Cardiac muscle cell (in vitro differentiated cells and primary cell): ENCODE results near the gene SMYD3. TPM values are rescaled to one million over a fixed set of nuclear protein-coding genes. Genes with fewer than 3 reads are reported as not detected.

Experiments used
- DNase-seq, 2 donors: peaks; one replicate each; pipeline versions ENCODE4 v3.0.0 to v3.0.0-alpha.2; 2010 to 2017; ENCODE audit warnings: low read depth in 1 of 2, low spot score in 1 of 2
- H3K27ac ChIP-seq: fragments of 200-600 bp; sonication (generic); 2 replicates; pipeline ENCODE4 v1.5.1; 2016
- H3K27me3 ChIP-seq: fragments of 200-600 bp; sonication (generic); 2 replicates; pipeline ENCODE4 v1.6.0; 2016; ENCODE audit warnings: control low read depth
- H3K36me3 ChIP-seq: fragments of 200-600 bp; sonication (generic); 2 replicates; pipeline ENCODE4 v1.5.1; 2016; ENCODE audit warnings: control low read depth
- H3K4me1 ChIP-seq: fragments of 200-600 bp; sonication (generic); 2 replicates; pipeline ENCODE4 v1.8.1; 2017; ENCODE audit warnings: low read depth, mild to moderate bottlenecking, mixed run types
- H3K4me3 ChIP-seq: fragments of 200-600 bp; sonication (generic); 2 replicates; pipeline ENCODE4 v1.5.1; 2016; ENCODE audit warnings: mild to moderate bottlenecking
- H3K9me3 ChIP-seq: fragments of 200-600 bp; sonication (generic); 2 replicates; pipeline ENCODE4 v1.5.1; 2017; ENCODE audit warnings: low read depth, mild to moderate bottlenecking, control low read depth
- polyA plus RNA-seq: library from polyadenylated mRNA; unstranded; fragments of >200 nt; fragmentation: Nextera tagmentation; extraction: Ambion mirVana; gene quantifications from 2 replicates; pipeline ENCODE4 v1.2.1, GENCODE V29; 2016
- total RNA-seq: library from RNA; depleted of rRNA; stranded (reverse); fragments of >200 nt; gene quantifications from 2 replicates; pipeline ENCODE4 v1.2.3, GENCODE V29; 2016
- TF ChIP-seq, protein P1 (sequence below): IDR thresholded peaks from 2 replicates; pipeline ENCODE4 v1.5.1; 2012; ENCODE audit warnings: low read depth, mild to moderate bottlenecking, low read length

Gene SMYD3
- total and polyA plus RNA-seq, 2 experiments from 2014 or later, result 47.2 to 50.8 TPM

- no peaks in the 10 kb centered on the region for H3K36me3 ChIP-seq
- peak; percentile 46 to 82 for DNase-seq
- no peaks in the 10 kb centered on the region for H3K27me3 ChIP-seq
- H3K4me1 ChIP-seq, result peaks cover 10% of the 10 kb centered on the region
- H3K9me3 ChIP-seq, result no peaks in the 10 kb centered on the region
- H3K4me3 ChIP-seq, result no peak overlapping the region
- TF ChIP-seq, protein P1, sequence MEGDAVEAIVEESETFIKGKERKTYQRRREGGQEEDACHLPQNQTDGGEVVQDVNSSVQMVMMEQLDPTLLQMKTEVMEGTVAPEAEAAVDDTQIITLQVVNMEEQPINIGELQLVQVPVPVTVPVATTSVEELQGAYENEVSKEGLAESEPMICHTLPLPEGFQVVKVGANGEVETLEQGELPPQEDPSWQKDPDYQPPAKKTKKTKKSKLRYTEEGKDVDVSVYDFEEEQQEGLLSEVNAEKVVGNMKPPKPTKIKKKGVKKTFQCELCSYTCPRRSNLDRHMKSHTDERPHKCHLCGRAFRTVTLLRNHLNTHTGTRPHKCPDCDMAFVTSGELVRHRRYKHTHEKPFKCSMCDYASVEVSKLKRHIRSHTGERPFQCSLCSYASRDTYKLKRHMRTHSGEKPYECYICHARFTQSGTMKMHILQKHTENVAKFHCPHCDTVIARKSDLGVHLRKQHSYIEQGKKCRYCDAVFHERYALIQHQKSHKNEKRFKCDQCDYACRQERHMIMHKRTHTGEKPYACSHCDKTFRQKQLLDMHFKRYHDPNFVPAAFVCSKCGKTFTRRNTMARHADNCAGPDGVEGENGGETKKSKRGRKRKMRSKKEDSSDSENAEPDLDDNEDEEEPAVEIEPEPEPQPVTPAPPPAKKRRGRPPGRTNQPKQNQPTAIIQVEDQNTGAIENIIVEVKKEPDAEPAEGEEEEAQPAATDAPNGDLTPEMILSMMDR, result no peak
- peak overlapping the region; percentile 7 for H3K27ac ChIP-seq
Measured at GRCh38 chr1:245997471-245998258, 509.4 kb downstream of the SMYD3 start.

DNA sequence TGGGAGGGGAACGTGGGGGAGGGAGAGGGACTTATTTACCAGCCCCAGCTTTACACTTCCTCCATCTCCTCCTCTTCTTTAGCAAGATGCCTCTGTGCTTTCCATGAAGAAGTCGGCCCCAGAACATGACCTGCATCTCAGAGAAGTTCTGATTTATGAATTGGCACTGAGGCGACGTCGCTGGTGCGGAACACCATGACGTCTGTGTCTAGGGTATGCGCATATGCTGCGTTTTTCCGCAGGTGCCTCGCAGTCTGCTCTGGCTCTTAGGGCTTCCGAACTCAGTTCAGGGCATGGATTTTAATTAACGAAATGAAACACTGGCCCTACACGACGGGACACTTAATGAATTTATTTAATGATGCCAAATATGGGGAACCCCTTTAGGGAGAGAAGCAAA lies 510.3 kb downstream of the SMYD3 start:
- no peaks in the 10 kb centered on the region for H3K27me3 ChIP-seq
- no peak overlapping the region for H3K4me3 ChIP-seq
- H3K9me3 ChIP-seq, result no peaks in the 10 kb centered on the region
- no peak for DNase-seq
- TF ChIP-seq, protein P1, result no peak
- H3K36me3 ChIP-seq, result no peaks in the 10 kb centered on the region
- no peak overlapping the region for H3K27ac ChIP-seq
- peaks cover 10% of the 10 kb centered on the region for H3K4me1 ChIP-seq

- peaks cover 19% of the 10 kb centered on the region for H3K4me1 ChIP-seq
- H3K9me3 ChIP-seq, result no peaks in the 10 kb centered on the region
- no peaks in the 10 kb centered on the region for H3K36me3 ChIP-seq
- no peak overlapping the region for H3K4me3 ChIP-seq
- H3K27ac ChIP-seq, result no peak overlapping the region
- DNase-seq, result no peak
- no peaks in the 10 kb centered on the region for H3K27me3 ChIP-seq
- TF ChIP-seq, protein P1, result no peak
Measured at GRCh38 chr1:245995474-245995873, 511.6 kb downstream of the SMYD3 start.

GRCh38 chr1:245991266-245991665 lies 515.8 kb downstream of the SMYD3 start:
- TF ChIP-seq, protein P1, result no peak
- H3K27ac ChIP-seq, result peak overlapping the region; percentile 57
- H3K9me3 ChIP-seq, result no peaks in the 10 kb centered on the region
- no peak overlapping the region for H3K4me3 ChIP-seq
- H3K36me3 ChIP-seq, result no peaks in the 10 kb centered on the region
- no peaks in the 10 kb centered on the region for H3K27me3 ChIP-seq
- peaks cover 12% of the 10 kb centered on the region for H3K4me1 ChIP-seq
- DNase-seq, result peak in 1 of 2 donors; percentile 59

DNA sequence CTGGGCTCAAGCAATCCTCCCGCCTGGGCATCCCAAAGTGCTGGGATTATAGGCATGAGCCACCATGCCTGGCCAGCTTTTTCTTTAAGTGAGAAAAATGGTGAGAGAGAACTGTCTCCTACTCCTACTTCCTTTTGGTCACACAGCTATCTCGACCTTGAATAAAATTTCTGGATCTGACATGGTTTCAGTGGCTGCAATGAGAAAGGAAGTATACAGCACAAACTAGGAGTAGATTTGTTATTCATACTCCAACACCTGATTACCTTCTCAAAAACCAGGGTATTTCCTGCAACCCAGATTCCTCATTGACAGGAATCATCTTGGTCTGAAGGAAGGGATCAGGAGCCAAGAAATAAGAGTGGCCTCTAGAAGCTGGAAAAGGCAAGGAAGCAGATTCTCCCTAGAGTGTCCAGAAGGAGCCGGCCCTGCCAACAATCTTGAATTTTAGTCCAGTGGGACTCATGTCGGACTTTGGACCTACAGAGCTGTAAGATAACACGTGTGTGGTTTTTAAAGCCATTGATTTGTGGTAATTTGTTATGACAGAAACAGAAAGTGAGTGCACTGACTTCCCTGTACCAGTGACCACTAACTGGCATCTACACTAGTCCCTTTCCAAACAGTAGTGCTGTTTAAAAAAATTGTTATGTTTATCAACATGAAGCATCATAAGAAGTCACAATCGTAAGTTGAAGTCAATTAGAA lies 516.6 kb downstream of the SMYD3 start:
- no peaks in the 10 kb centered on the region for H3K9me3 ChIP-seq
- peaks cover 9% of the 10 kb centered on the region for H3K4me1 ChIP-seq
- H3K36me3 ChIP-seq, result no peaks in the 10 kb centered on the region
- H3K27ac ChIP-seq, result no peak overlapping the region
- DNase-seq, result no peak
- H3K4me3 ChIP-seq, result no peak overlapping the region
- TF ChIP-seq, protein P1, result no peak
- no peaks in the 10 kb centered on the region for H3K27me3 ChIP-seq
